ENCODE results near the gene MAGI1. TPM values are rescaled to one million over a fixed set of nuclear protein-coding genes. Genes with fewer than 3 reads are reported as not detected.

MAGI1 gene
- total and polyA plus RNA-seq, 10 donors = 3.5 to 104 (median 62.3) TPM

- intact Hi-C loops (cut with DNase I; ENCODE audit: low total_unique reads) = no loop called here
- Histone ChIP-seq H3K27ac (no peak overlapping the region), H3K27me3 (replicated peaks in 1 of 7) (no peaks in the 10 kb centered on the region), H3K36me3 (no peaks in the 10 kb centered on the region), H3K9me3 (no peaks in the 10 kb centered on the region), H3K4me1 (peaks cover 0 to 7% (median 0%) of the 10 kb centered on the region in 6 donors), H3K4me3 (no peak overlapping the region)
- 66 to 81% (median 81%) methylated on average over 3 of the region's 3 CpGs for WGBS, 5 donors
- DNase-seq = no peak
- TF ChIP-seq POLR2A (IDR thresholded peaks at IDR 0.05) = no peak
- TF ChIP-seq POLR2AphosphoS5 (IDR thresholded peaks at IDR 0.05) = no peak
- TF ChIP-seq CTCF (IDR thresholded peaks at IDR 0.05 in 8 of 11, conservative IDR thresholded peaks at IDR 0.05 in 3 of 11) = no peak
These were observed 14.9 kb downstream of the MAGI1 start for GRCh38 chr3:66023738-66024385.

- no peaks in the 10 kb centered on the region for H3K36me3 ChIP-seq
- no peaks in the 10 kb centered on the region for H3K27me3 ChIP-seq (replicated peaks in 1 of 7)
- intact Hi-C loops (cut with DNase I; ENCODE audit: low total_unique reads) = no loop called here
- no peaks in the 10 kb centered on the region for H3K9me3 ChIP-seq
- no peak for DNase-seq
- 60 to 80% (median 72%) methylated on average over 2 of the region's 2 CpGs for WGBS, 5 donors
- peaks cover 0 to 7% (median 0%) of the 10 kb centered on the region in 6 donors for H3K4me1 ChIP-seq
- H3K4me3 ChIP-seq = no peak overlapping the region
- TF ChIP-seq CTCF (IDR thresholded peaks at IDR 0.05 in 8 of 11, conservative IDR thresholded peaks at IDR 0.05 in 3 of 11) = no peak
- no peak for TF ChIP-seq POLR2AphosphoS5 (IDR thresholded peaks at IDR 0.05)
- TF ChIP-seq POLR2A (IDR thresholded peaks at IDR 0.05) = no peak
- no peak overlapping the region for H3K27ac ChIP-seq
These were observed 15.5 kb downstream of the MAGI1 start for GRCh38 chr3:66023229-66023628.

GRCh38 chr3:66021731-66022131 lies 17.0 kb downstream of the MAGI1 start:
- H3K27ac ChIP-seq = no peak overlapping the region
- TF ChIP-seq POLR2A (IDR thresholded peaks at IDR 0.05) = no peak
- TF ChIP-seq CTCF (IDR thresholded peaks at IDR 0.05 in 8 of 11, conservative IDR thresholded peaks at IDR 0.05 in 3 of 11) = no peak
- no peak for TF ChIP-seq POLR2AphosphoS5 (IDR thresholded peaks at IDR 0.05)
- no peaks in the 10 kb centered on the region for H3K9me3 ChIP-seq
- peaks cover 0 to 10% (median 0%) of the 10 kb centered on the region in 6 donors for H3K4me1 ChIP-seq
- no peaks in the 10 kb centered on the region for H3K36me3 ChIP-seq
- DNase-seq = no peak
- H3K4me3 ChIP-seq = no peak overlapping the region
- H3K27me3 ChIP-seq (replicated peaks in 1 of 7) = no peaks in the 10 kb centered on the region
- 88 to 94% (median 91%) methylated on average over 2 to 4 of the region's 4 CpGs for WGBS, 5 donors
- intact Hi-C loops (cut with DNase I; ENCODE audit: low total_unique reads) = no loop called here

GRCh38 chr3:66019896-66020295 lies 18.8 kb downstream of the MAGI1 start:
- no peak for TF ChIP-seq POLR2A (IDR thresholded peaks at IDR 0.05)
- TF ChIP-seq CTCF (IDR thresholded peaks at IDR 0.05 in 8 of 11, conservative IDR thresholded peaks at IDR 0.05 in 3 of 11) = no peak
- TF ChIP-seq POLR2AphosphoS5 (IDR thresholded peaks at IDR 0.05) = no peak

More at GRCh38 chr3:66019896-66020295, 18.8 kb downstream of the MAGI1 start:
- no peak overlapping the region for H3K4me3 ChIP-seq
- H3K27ac ChIP-seq = no peak overlapping the region
- no peaks in the 10 kb centered on the region for H3K27me3 ChIP-seq (replicated peaks in 1 of 7)
- no peak for DNase-seq
- WGBS, 5 donors = 70 to 88% (median 84%) methylated on average over 8 of the region's 8 CpGs
- no peaks in the 10 kb centered on the region for H3K36me3 ChIP-seq
- H3K9me3 ChIP-seq = no peaks in the 10 kb centered on the region
- H3K4me1 ChIP-seq = peaks cover 0 to 26% (median 0%) of the 10 kb centered on the region in 6 donors
- intact Hi-C loops (cut with DNase I; ENCODE audit: low total_unique reads) = no loop called here
